ENCODE results near the gene HTT. TPM values are rescaled to one million over a fixed set of nuclear protein-coding genes. Genes with fewer than 3 reads are reported as not detected.

Gene HTT
- total RNA-seq, 1 experiment from 2014 or later: 37.4 TPM

GRCh38 chr4:3229964-3230363 lies 155.5 kb downstream of the HTT start:
- intact Hi-C loops (cut with micrococcal nuclease): no loop called here
- Histone ChIP-seq H4K20me1 (ENCODE audit: insufficient read depth) (no peaks in the 10 kb centered on the region), H3K36me3 (ENCODE audit: control insufficient read depth in 1 of 2, insufficient read depth in 2 of 2, low read length in 2 of 2) (peaks cover 21 to 22% of the 10 kb centered on the region in 2 experiments; a peak in 3 of 4 replicates), H3K9ac (ENCODE audit: low read length) (no peak overlapping the region), H3K9me2 (ENCODE audit: insufficient read depth) (no peaks in the 10 kb centered on the region), H3K4me1 (ENCODE audit: control insufficient read depth in 1 of 2, insufficient read depth in 2 of 2, low read length in 2 of 2) (no peaks in the 10 kb centered on the region), H3K27ac (ENCODE audit: low read depth, low read length) (no peak overlapping the region), H3K4me3 (replicated peaks in 1 of 2; ENCODE audit: low read depth in 1 of 2, low read length in 2 of 2) (no peak overlapping the region), H3K27me3 (ENCODE audit: insufficient read depth, low read length) (no peaks in the 10 kb centered on the region), H3K79me2 (ENCODE audit: insufficient read depth, low read length) (no peaks in the 10 kb centered on the region), H3K9me3 (ENCODE audit: control insufficient read depth in 1 of 2, insufficient read depth in 1 of 2, low read depth in 1 of 2, low read length in 2 of 2) (no peaks in the 10 kb centered on the region), H3K4me2 (ENCODE audit: low read length) (no peak overlapping the region), H2AFZ (ENCODE audit: low read depth, low read length, poor library complexity, severe bottlenecking) (no peak overlapping the region)
- DNase-seq (ENCODE audit: low read depth, low spot score): no peak
- POLR2A ChIA-PET: no interaction called here
- ATAC-seq: no peak
- RAD21 ChIA-PET (ENCODE audit: low non-redundant PET in 1 of 2, low total read pairs in 2 of 2, uncharacterized antibody in 2 of 2, unreplicated experiment in 2 of 2): no interaction called here
- no TSS peak for BruUV-seq (replicated peaks)
- TF ChIP-seq FOSL1 (IDR thresholded peaks at IDR 0.05; ENCODE audit: low read depth) (no peak), CEBPB (IDR thresholded peaks at IDR 0.05; ENCODE audit: low read depth) (no peak), MAX (IDR thresholded peaks at IDR 0.05) (no peak), POLR2A (IDR thresholded peaks at IDR 0.05; ENCODE audit: borderline replicate concordance, extremely low read depth, insufficient read depth, insufficient read length) (no peak), EZH2phosphoT487 (IDR thresholded peaks at IDR 0.05; ENCODE audit: borderline replicate concordance) (no peak), ZBTB33 (IDR thresholded peaks at IDR 0.05; ENCODE audit: extremely low read depth, insufficient replicate concordance, low read length) (no peak), ZFX (IDR thresholded peaks at IDR 0.05) (no peak), CTCF (IDR thresholded peaks at IDR 0.05 in 2 of 3, conservative IDR thresholded peaks at IDR 0.05 in 1 of 3; ENCODE audit: borderline replicate concordance in 1 of 3, insufficient read depth in 1 of 3, low read depth in 2 of 3, low read length in 2 of 3) (no peak), YY1 (IDR thresholded peaks at IDR 0.05; ENCODE audit: extremely low read depth, insufficient replicate concordance, low read depth, low read length) (no peak)
- CTCF ChIA-PET: no interaction called here
